HG03064 (cell line): ENCODE results near the gene PPP3R1.

Experiments used
- ATAC-seq: cut with Tn5 transposase; IDR thresholded peaks from one replicate; pipeline ENCODE4 v1.9.1; 2021; ENCODE audit warnings: low read depth; ENCODE audit not compliant: unreplicated experiment

The PPP3R1 gene

GRCh38 chr2:68157002-68157401 is 95.3 kb downstream of the PPP3R1 start:
- ATAC-seq: peak; percentile 33

- ATAC-seq: no peak
Observed at GRCh38 chr2:68156419-68156818, 95.9 kb downstream of the PPP3R1 start.

GRCh38 chr2:68155618-68156017 is 96.7 kb downstream of the PPP3R1 start:
- ATAC-seq: no peak

- no peak for ATAC-seq
Observed at GRCh38 chr2:68152681-68153347, 99.5 kb downstream of the PPP3R1 start.

GRCh38 chr2:68151037-68151436 is 101.3 kb downstream of the PPP3R1 start:
- no peak for ATAC-seq

- no peak for ATAC-seq
Observed at GRCh38 chr2:68141875-68142274, 110.5 kb downstream of the PPP3R1 start.

- no peak for ATAC-seq
Observed at GRCh38 chr2:68135448-68136320, 116.6 kb downstream of the PPP3R1 start.

GRCh38 chr2:68134554-68134953 is 117.8 kb downstream of the PPP3R1 start:
- no peak for ATAC-seq

- ATAC-seq: no peak
Observed at GRCh38 chr2:68134120-68134519, 118.2 kb downstream of the PPP3R1 start.
